Glutamatergic neuron (in vitro differentiated cells): ENCODE results near the gene RNF167. TPM values are rescaled to one million over a fixed set of nuclear protein-coding genes. Genes with fewer than 3 reads are reported as not detected.
"Not testable (repeated sequence)": the region's sequence is repeated elsewhere in the genome, so short reads cannot be mapped to it uniquely, and the experiment has no call there.

Source experiments
- DNase-seq: peaks from one replicate; pipeline ENCODE4 v3.0.0; 2022
- H3K27ac Mint-ChIP-seq: one replicate; pipeline ENCODE4 v1.8.0; 2020; ENCODE audit warnings: mild to moderate bottlenecking, mixed read lengths, inconsistent platforms; ENCODE audit not compliant: unreplicated experiment
- H3K27me3 Mint-ChIP-seq: one replicate; pipeline ENCODE4 v1.8.0; 2020; ENCODE audit warnings: mild to moderate bottlenecking, moderate library complexity, mixed read lengths, inconsistent platforms; ENCODE audit not compliant: unreplicated experiment
- H3K36me3 Mint-ChIP-seq: one replicate; pipeline ENCODE4 v1.8.0; 2020; ENCODE audit warnings: mild to moderate bottlenecking, mixed read lengths, inconsistent platforms; ENCODE audit not compliant: unreplicated experiment
- H3K4me1 Mint-ChIP-seq: one replicate; pipeline ENCODE4 v1.8.0; 2020; ENCODE audit warnings: mild to moderate bottlenecking, low read depth, mixed read lengths, inconsistent platforms; ENCODE audit not compliant: unreplicated experiment
- H3K4me3 Mint-ChIP-seq: one replicate; pipeline ENCODE4 v1.8.0; 2020; ENCODE audit warnings: mild to moderate bottlenecking, mixed read lengths, inconsistent platforms; ENCODE audit not compliant: unreplicated experiment
- H3K9me3 Mint-ChIP-seq: one replicate; pipeline ENCODE4 v1.8.0; 2020; ENCODE audit warnings: mild to moderate bottlenecking, moderate library complexity, mixed read lengths, inconsistent platforms; ENCODE audit not compliant: unreplicated experiment
- total RNA-seq: library from RNA; stranded (reverse); fragmentation: NEBNext Ultra II Directional; extraction: Animal tissue kit (Norgen Biotek cat#: 25700); gene quantifications from one replicate; pipeline ENCODE4 v1.2.1, GENCODE V29; 2021; ENCODE audit not compliant: unreplicated experiment
- TF ChIP-seq, protein P1 (sequence below): fragments of 200-600 bp; sonication (generic); IDR thresholded peaks from one replicate; pipeline ENCODE4 v1.5.0; 2021; ENCODE audit not compliant: partially characterized antibody, unreplicated experiment

RNF167 gene
- total RNA-seq, 1 donor from 2014 or later, result 96.1 TPM

DNA sequence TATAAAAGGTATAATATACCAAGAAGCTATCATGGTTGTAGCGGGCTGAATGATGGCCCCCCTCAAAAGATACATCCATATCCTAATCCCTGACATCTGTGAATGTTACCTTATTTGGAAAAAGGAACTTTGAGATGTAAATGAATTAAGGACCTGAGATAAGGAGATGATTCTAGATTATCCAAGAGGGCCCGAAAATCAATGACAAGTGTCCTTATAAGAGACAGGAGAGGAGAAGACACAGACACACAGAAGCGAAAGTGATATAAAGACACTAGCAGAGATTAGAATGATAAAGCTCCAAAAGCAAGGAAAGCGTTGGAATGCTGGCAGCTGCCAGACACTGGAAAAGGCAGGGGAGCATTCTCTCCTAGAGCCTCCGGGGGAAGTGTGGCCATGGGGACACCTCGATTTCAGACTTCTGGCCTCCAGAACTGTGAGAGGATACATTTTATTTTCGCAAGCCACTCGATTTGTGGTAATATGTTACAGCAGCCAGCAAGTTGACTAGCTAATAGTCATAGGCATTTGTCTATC is 20.5 kb upstream of the RNF167 start:
- Mint-ChIP-seq H3K4me3 (no peak overlapping the region), H3K27me3 (peaks cover 4% of the 10 kb centered on the region), H3K4me1 (peaks cover 4% of the 10 kb centered on the region), H3K27ac (no peak overlapping the region), H3K36me3 (no peaks in the 10 kb centered on the region), H3K9me3 (no peaks in the 10 kb centered on the region)
- DNase-seq, result no peak
- TF ChIP-seq, protein P1, sequence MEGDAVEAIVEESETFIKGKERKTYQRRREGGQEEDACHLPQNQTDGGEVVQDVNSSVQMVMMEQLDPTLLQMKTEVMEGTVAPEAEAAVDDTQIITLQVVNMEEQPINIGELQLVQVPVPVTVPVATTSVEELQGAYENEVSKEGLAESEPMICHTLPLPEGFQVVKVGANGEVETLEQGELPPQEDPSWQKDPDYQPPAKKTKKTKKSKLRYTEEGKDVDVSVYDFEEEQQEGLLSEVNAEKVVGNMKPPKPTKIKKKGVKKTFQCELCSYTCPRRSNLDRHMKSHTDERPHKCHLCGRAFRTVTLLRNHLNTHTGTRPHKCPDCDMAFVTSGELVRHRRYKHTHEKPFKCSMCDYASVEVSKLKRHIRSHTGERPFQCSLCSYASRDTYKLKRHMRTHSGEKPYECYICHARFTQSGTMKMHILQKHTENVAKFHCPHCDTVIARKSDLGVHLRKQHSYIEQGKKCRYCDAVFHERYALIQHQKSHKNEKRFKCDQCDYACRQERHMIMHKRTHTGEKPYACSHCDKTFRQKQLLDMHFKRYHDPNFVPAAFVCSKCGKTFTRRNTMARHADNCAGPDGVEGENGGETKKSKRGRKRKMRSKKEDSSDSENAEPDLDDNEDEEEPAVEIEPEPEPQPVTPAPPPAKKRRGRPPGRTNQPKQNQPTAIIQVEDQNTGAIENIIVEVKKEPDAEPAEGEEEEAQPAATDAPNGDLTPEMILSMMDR, result no peak

DNA sequence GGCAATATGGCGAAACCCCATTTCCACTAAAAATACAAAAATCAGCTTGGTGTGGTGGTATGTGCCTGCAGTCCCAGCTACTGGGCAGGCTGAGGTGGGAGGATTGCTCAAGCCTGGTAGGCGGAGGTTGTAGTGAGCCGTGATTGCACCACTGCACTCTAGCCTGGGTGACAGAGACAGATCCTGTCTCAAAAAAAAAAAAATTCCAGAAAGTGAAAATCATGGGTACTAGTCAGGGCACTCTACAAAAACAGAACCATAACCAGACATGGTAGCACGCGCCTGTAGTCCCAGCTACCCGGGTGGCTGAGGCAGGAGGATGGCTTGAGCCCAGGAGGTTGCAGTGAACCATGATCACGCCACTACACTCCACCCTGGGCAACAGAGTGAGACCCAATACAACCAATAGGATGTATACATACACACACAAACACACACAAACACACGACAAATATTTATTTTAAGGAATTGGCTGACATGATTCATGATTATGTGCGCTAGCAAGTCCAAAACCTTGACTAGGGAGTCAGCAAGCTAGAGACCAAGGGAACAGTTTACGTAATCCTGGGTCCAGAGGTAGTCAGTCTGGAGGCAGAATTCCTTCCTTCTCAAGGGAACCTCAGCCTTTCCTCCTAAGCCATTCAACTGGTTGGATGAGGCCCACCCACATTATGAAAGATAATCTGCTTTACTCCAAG is 19.6 kb upstream of the RNF167 start:
- H3K27me3 Mint-ChIP-seq, result peaks cover 4% of the 10 kb centered on the region
- H3K36me3 Mint-ChIP-seq, result no peaks in the 10 kb centered on the region
- H3K9me3 Mint-ChIP-seq, result no peaks in the 10 kb centered on the region
- no peak overlapping the region for H3K4me3 Mint-ChIP-seq
- no peak overlapping the region for H3K27ac Mint-ChIP-seq
- TF ChIP-seq, protein P1, result no peak
- H3K4me1 Mint-ChIP-seq, result peaks cover 4% of the 10 kb centered on the region
- no peak for DNase-seq

DNA sequence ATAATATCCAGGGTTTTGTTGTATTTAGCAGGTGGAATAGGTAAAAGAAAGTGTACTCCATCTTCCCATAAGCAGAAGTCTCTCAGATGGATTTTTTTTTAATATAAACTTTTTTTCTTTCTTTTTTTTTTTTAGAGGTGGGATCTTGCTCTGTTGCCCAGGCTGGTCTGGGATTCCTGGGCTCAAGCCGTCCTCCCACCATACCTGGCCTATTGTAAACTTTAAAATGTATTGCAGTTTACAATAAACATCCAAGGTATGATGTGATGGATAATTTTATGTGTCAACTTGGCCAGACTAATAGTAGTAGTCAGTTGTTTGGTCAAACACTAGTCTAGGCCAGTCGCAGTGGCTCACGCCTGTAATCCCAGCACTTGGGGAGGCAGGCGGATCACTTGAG is 18.7 kb upstream of the RNF167 start:
- H3K9me3 Mint-ChIP-seq, result no peaks in the 10 kb centered on the region
- no peak overlapping the region for H3K27ac Mint-ChIP-seq
- no peak for DNase-seq
- H3K36me3 Mint-ChIP-seq, result no peaks in the 10 kb centered on the region
- H3K4me1 Mint-ChIP-seq, result peaks cover 4% of the 10 kb centered on the region
- no peak overlapping the region for H3K4me3 Mint-ChIP-seq
- TF ChIP-seq, protein P1, result no peak
- peaks cover 4% of the 10 kb centered on the region for H3K27me3 Mint-ChIP-seq

DNA sequence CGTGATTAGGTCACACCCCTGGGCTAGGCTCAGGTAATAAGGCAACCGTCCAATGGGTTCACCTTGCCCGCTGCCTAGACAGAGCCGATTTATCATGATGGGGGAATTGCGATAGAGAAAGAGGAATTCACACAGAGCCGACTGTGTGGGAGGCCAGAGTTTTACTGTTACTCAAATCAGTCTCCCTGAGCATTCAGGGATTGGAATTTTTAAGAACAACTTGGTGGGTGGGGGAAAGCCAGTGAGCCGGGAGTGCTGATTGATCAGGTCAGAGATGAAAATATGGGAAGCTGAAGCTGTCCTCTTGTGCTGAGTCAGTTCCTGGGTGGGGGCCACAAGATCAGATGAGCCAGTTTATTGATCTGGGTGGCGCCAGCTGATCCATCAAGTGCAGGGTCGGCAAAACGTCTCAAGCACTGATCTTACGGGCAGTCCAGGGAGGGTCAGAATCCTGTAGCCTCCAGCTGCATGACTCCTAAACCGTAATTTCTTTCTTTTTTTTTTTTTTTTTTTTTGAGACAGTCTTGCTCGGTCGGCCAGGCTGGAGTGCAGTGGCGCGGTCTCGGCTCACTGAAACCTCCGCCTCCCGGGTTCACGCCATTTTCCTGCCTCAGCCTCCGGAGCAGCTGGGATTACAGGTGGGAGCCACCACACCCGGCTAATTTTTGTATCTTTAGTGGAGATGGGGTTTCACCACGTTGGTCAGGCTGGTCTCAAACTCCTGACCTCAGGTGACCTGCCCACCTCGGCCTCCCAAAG is 13.3 kb upstream of the RNF167 start:
- not testable (repeated sequence) for H3K27me3 Mint-ChIP-seq, H3K27ac Mint-ChIP-seq, H3K4me1 Mint-ChIP-seq, DNase-seq, H3K36me3 Mint-ChIP-seq, H3K9me3 Mint-ChIP-seq
- peak overlapping the region; percentile 9 for H3K4me3 Mint-ChIP-seq

DNA sequence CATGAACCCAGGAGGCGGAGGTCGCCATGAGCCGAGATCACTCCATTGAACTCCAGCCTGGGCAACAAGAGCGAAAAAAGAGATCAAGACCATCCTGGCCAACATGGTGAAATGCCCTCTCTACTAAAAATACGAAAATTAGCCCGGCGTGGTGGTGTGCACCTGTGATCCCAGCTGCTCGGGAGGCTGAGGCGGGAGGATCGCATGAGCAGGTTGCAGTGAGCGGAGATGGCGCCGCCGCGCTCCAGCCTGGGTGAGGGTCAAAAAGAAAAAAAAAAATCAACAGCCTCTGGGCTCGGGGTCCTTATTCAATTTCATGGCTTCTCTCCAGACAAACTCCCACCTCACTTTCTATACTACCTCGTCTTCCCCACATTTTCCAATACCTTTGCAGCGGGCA is 11.2 kb upstream of the RNF167 start:
- peaks cover 8% of the 10 kb centered on the region for H3K27me3 Mint-ChIP-seq
- no peaks in the 10 kb centered on the region for H3K4me1 Mint-ChIP-seq
- H3K36me3 Mint-ChIP-seq, result peaks cover 8% of the 10 kb centered on the region
- TF ChIP-seq, protein P1, result no peak
- peaks cover 3% of the 10 kb centered on the region for H3K9me3 Mint-ChIP-seq
- no peak for DNase-seq
- H3K4me3 Mint-ChIP-seq, result no peak overlapping the region
- no peak overlapping the region for H3K27ac Mint-ChIP-seq
